ENCODE results near the gene WDR90.

DNA sequence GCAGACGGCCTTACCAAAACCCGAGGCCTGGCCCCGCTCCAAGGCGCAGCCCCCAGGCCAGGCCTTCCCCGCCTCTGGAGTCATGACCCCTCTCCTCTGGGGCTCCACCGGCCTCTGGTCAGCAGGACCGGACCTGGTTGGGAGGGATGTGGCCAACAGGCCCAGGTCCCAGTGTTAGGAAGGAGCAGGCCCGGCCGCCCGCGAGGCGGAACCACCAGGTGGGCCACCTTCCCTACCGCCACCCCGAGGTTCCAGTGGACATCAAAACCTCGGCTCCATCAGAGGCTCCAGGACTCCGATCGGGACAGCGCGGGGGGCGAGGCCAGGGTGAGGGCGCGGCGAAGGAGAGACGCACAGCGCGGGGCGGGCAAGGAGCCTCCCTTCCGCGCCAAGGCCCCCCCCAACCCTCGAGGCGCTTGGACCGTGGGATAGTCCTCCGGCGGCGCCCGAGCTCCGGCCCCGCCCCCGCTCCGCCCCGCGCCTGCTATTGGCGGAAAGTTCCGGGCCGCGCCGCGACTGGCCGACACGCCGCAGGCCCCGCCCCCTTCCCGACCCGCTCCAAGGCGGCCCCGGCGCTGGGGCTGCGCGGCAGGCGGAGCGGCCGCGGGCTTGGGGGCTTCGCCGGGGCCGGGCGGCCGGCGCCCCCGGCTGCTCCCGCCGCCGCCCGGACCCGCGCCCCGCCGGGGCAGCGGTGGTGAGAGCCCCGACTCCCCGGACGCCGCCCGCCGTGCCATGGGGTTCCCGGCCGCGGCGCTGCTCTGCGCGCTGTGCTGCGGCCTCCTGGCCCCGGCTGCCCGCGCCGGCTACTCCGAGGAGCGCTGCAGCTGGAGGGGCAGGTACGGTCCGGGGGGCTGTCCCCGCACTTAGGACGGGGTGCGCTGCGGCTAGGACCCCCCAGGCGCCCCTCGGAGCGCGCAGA is 65.7 kb downstream of the WDR90 start, which contains the start of gene METRN:
- TF ChIP-seq, protein P1, sequence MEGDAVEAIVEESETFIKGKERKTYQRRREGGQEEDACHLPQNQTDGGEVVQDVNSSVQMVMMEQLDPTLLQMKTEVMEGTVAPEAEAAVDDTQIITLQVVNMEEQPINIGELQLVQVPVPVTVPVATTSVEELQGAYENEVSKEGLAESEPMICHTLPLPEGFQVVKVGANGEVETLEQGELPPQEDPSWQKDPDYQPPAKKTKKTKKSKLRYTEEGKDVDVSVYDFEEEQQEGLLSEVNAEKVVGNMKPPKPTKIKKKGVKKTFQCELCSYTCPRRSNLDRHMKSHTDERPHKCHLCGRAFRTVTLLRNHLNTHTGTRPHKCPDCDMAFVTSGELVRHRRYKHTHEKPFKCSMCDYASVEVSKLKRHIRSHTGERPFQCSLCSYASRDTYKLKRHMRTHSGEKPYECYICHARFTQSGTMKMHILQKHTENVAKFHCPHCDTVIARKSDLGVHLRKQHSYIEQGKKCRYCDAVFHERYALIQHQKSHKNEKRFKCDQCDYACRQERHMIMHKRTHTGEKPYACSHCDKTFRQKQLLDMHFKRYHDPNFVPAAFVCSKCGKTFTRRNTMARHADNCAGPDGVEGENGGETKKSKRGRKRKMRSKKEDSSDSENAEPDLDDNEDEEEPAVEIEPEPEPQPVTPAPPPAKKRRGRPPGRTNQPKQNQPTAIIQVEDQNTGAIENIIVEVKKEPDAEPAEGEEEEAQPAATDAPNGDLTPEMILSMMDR (IDR thresholded peaks at IDR 0.05) = peak in 1 of 3 experiments; percentile 15
- TF ChIP-seq POLR2AphosphoS5 (IDR thresholded peaks at IDR 0.05) = peak; percentile 15 to 36

Measured in esophagus muscularis mucosa (tissue), 3 donors.